Measurements from ENCODE around the gene OR52E4.

OR52E4 gene

GRCh38 chr11:5928811-5929210 lies 48.4 kb downstream of the OR52E4 start:
- FAIRE-seq (no peak), DNase-seq (ENCODE audit: insufficient read length, low spot score) (no peak)

- FAIRE-seq (no peak), DNase-seq (ENCODE audit: insufficient read length, low spot score) (no peak)
These were observed 49.3 kb downstream of the OR52E4 start for GRCh38 chr11:5929571-5930368.

GRCh38 chr11:5930614-5931013 lies 50.2 kb downstream of the OR52E4 start:
- DNase-seq (ENCODE audit: insufficient read length, low spot score) = no peak
- no peak for FAIRE-seq

GRCh38 chr11:5931061-5931460 lies 50.6 kb downstream of the OR52E4 start:
- DNase-seq (ENCODE audit: insufficient read length, low spot score) = no peak
- FAIRE-seq = no peak

GRCh38 chr11:5932671-5933070 lies 52.2 kb downstream of the OR52E4 start:
- no peak for DNase-seq (ENCODE audit: insufficient read length, low spot score)
- no peak for FAIRE-seq

GRCh38 chr11:5933116-5933515 lies 52.7 kb downstream of the OR52E4 start:
- DNase-seq (ENCODE audit: insufficient read length, low spot score) (no peak), FAIRE-seq (no peak)

Data from HTR-8/SVneo (cell line).